ENCODE data around the gene ABCC11. TPM values are rescaled to one million over a fixed set of nuclear protein-coding genes. Genes with fewer than 3 reads are reported as not detected.

The ABCC11 gene
- total RNA-seq, 1 experiment from 2014 or later = 0.44 TPM

DNA sequence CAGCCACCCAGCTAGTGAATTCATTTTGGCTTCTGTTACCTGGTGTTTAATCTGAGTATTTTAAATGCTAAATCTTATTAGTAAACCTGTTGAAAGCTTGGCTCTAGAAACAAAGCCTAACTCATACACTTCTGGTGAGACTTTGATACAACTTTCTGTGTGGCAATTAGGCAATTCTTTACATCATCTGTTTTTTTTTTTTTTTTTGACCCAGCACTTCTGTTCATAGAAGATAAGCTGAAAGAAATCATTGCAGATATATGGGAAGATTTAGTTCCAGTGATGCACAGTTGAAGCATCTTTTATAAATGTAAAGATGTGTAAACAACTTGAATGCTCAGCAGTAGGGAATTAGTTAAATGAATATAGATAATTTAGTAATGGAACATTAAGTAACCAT lies 21.7 kb upstream of the ABCC11 start:
- ChIA-PET POLR2A (interaction anchor here (0.9 kb wide), 1 partner anchor 8 kb away, joined by 3 read pairs; no protein-coding TSS in a partner anchor), CTCF (interaction anchor here (0.6 to 1.0 kb wide), 5 partner anchors 10 to 295 kb away, joined by 3 to 4 read pairs (median 3); no protein-coding TSS in a partner anchor)
- no peak for TF ChIP-seq CTCF (IDR thresholded peaks at IDR 0.05; ENCODE audit: unreplicated experiment)
- BruUV-seq (replicated peaks) = no TSS peak
- Mint-ChIP-seq H3K4me1 (ENCODE audit: insufficient read depth, unreplicated experiment) (peaks cover 6% of the 10 kb centered on the region), H3K27me3 (ENCODE audit: insufficient read depth, unreplicated experiment) (no peaks in the 10 kb centered on the region), H3K9me3 (ENCODE audit: unreplicated experiment) (no peaks in the 10 kb centered on the region), H3K27ac (ENCODE audit: low read depth, unreplicated experiment) (no peak overlapping the region), H3K36me3 (ENCODE audit: insufficient read depth, unreplicated experiment) (peaks cover 42% of the 10 kb centered on the region), H3K4me3 (ENCODE audit: unreplicated experiment) (no peak overlapping the region)
- intact Hi-C loops (cut with micrococcal nuclease) = no loop called here
- no peak for DNase-seq (ENCODE audit: unreplicated experiment)

- no peaks in the 10 kb centered on the region for H3K9me3 Mint-ChIP-seq (ENCODE audit: unreplicated experiment)
- ChIA-PET CTCF (no interaction called here), POLR2A (no interaction called here)
- no peak for TF ChIP-seq CTCF (IDR thresholded peaks at IDR 0.05; ENCODE audit: unreplicated experiment)
- H3K36me3 Mint-ChIP-seq (ENCODE audit: insufficient read depth, unreplicated experiment) = peaks cover 91% of the 10 kb centered on the region
- no peak overlapping the region for H3K4me3 Mint-ChIP-seq (ENCODE audit: unreplicated experiment)
- no TSS peak for BruUV-seq (replicated peaks)
- no peak overlapping the region for H3K27ac Mint-ChIP-seq (ENCODE audit: low read depth, unreplicated experiment)
- intact Hi-C loops (cut with micrococcal nuclease) = no loop called here
- no peak for DNase-seq (ENCODE audit: unreplicated experiment)
- no peaks in the 10 kb centered on the region for H3K4me1 Mint-ChIP-seq (ENCODE audit: insufficient read depth, unreplicated experiment)
- H3K27me3 Mint-ChIP-seq (ENCODE audit: insufficient read depth, unreplicated experiment) = no peaks in the 10 kb centered on the region
These were observed 15.3 kb upstream of the ABCC11 start for GRCh38 chr16:48262631-48263030.

DNA sequence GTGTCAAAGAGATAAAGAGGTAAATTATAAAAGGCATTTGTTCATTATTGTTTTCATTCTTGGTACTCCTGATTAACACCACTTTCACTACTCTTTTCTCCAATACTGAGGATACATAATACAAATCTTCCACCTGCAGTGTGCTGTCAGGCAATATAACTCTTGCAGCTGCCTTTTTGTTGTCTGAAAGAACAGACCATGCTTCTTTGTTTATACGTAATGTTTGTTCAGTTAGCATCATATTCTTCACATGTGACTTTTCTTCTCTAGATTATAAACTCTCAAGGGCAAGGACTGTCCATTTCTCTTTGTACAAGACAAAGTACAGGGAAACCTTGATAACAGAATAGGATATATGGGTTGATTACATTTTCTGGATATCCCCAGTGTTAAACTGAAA lies 14.2 kb upstream of the ABCC11 start:
- CTCF ChIA-PET = no interaction called here
- Mint-ChIP-seq H3K4me1 (ENCODE audit: insufficient read depth, unreplicated experiment) (no peaks in the 10 kb centered on the region), H3K36me3 (ENCODE audit: insufficient read depth, unreplicated experiment) (peaks cover 90% of the 10 kb centered on the region)

DNA sequence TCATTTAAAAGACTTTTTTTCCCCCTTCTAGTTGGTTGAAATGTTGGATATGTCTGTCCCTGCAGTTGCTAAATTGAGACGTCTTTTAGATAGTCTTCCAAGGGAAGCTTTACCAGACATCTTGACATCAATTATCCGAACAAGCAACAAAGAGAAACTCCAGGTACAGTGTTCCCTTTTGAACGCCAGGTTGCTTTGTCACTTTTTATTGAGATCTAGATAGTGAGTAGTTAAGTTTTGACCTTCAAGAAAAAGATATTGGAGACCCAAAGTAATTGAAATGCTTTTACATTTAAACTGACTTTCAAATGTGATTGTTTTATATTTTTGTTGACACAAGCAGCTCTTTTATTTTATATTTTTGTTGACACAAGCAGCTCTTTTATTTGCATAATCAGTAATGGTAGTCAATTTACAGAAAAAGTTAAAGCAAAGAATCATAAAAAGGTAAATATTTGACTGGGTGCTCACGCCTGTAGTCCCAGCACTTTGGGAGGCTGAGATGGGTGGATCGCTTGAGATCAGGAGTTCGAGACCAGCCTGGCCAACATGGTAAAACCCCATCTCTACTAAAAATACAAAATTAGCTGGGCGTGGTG lies 9.3 kb upstream of the ABCC11 start:
- H3K4me1 Mint-ChIP-seq (ENCODE audit: insufficient read depth, unreplicated experiment) = no peaks in the 10 kb centered on the region
- no peak for TF ChIP-seq CTCF (IDR thresholded peaks at IDR 0.05; ENCODE audit: unreplicated experiment)
- intact Hi-C loops (cut with micrococcal nuclease) = no loop called here
- peaks cover 89% of the 10 kb centered on the region for H3K36me3 Mint-ChIP-seq (ENCODE audit: insufficient read depth, unreplicated experiment)
- no peak overlapping the region for H3K27ac Mint-ChIP-seq (ENCODE audit: low read depth, unreplicated experiment)
- H3K27me3 Mint-ChIP-seq (ENCODE audit: insufficient read depth, unreplicated experiment) = no peaks in the 10 kb centered on the region
- no TSS peak for BruUV-seq (replicated peaks)
- H3K9me3 Mint-ChIP-seq (ENCODE audit: unreplicated experiment) = no peaks in the 10 kb centered on the region
- H3K4me3 Mint-ChIP-seq (ENCODE audit: unreplicated experiment) = no peak overlapping the region
- ChIA-PET POLR2A (interaction anchor here (0.7 to 1.4 kb wide), 2 partner anchors 10 to 12 kb away, joined by 3 to 5 read pairs; partner anchors contain the start of gene LONP2), CTCF (interaction anchor here (1.1 kb wide), 1 partner anchor 21 kb away, joined by 3 read pairs; no protein-coding TSS in a partner anchor)
- no peak for DNase-seq (ENCODE audit: unreplicated experiment)

More for the DNA sequence above, 14.2 kb upstream of the ABCC11 start:
- no peak for TF ChIP-seq CTCF (IDR thresholded peaks at IDR 0.05; ENCODE audit: unreplicated experiment)
- BruUV-seq (replicated peaks) = no TSS peak
- intact Hi-C loops (cut with micrococcal nuclease) = no loop called here
- H3K27me3 Mint-ChIP-seq (ENCODE audit: insufficient read depth, unreplicated experiment) = no peaks in the 10 kb centered on the region
- no peak overlapping the region for H3K4me3 Mint-ChIP-seq (ENCODE audit: unreplicated experiment)
- POLR2A ChIA-PET = no interaction called here
- H3K9me3 Mint-ChIP-seq (ENCODE audit: unreplicated experiment) = no peaks in the 10 kb centered on the region
- H3K27ac Mint-ChIP-seq (ENCODE audit: low read depth, unreplicated experiment) = no peak overlapping the region
- DNase-seq (ENCODE audit: unreplicated experiment) = no peak

All from MCF 10A (cell line).